K562 (cell line): Measurements from ENCODE around the gene CD34. TPM values are rescaled to one million over a fixed set of nuclear protein-coding genes. Genes with fewer than 3 reads are reported as not detected.

ENCODE experiments used
- ARNT ChIP-seq, 2 experiments: fragments of 450-650 bp; IDR thresholded peaks; 2 replicates each; pipeline ENCODE4 v1.6.1; 2016; ENCODE audit warnings: mild to moderate bottlenecking in 1 of 2
- DDX20 ChIP-seq: fragments of 450-650 bp; IDR thresholded peaks from 2 replicates; pipeline ENCODE4 v1.6.1; 2016; ENCODE audit warnings: missing genetic modification characterization, low read depth, mild to moderate bottlenecking, missing compliant biosample characterization, moderate library complexity
- ETV5 ChIP-seq: sonication (generic); formaldehyde crosslinking; IDR thresholded peaks from 2 replicates; pipeline ENCODE4 v1.4.0; 2020; ENCODE audit warnings: low read depth, mild to moderate bottlenecking, missing genetic modification reagents
- FOSL1 ChIP-seq: fragments of 200-800 bp; sonication (Bioruptor generic); conservative IDR thresholded peaks from 2 replicates; pipeline ENCODE4 v1.6.1; 2016; ENCODE audit warnings: missing genetic modification characterization, missing compliant biosample characterization
- GABPB1 ChIP-seq: sonication (generic); formaldehyde crosslinking; IDR thresholded peaks from 2 replicates; pipeline ENCODE4 v1.8.0; 2022; ENCODE audit warnings: mild to moderate bottlenecking, missing genetic modification reagents
- GATA2 ChIP-seq: sonication (generic); formaldehyde crosslinking; IDR thresholded peaks from 2 replicates; pipeline ENCODE4 v1.4.0; 2020; ENCODE audit warnings: mild to moderate bottlenecking, missing genetic modification reagents
- HMG20A ChIP-seq: fragments of 450-650 bp; formaldehyde crosslinking; conservative IDR thresholded peaks from 2 replicates; pipeline ENCODE4 v1.4.0; 2020; ENCODE audit warnings: mild to moderate bottlenecking, mixed read lengths
- KDM1A ChIP-seq, 2 experiments: fragments of 450-650 bp; IDR thresholded peaks; 2 replicates each; pipeline ENCODE4 v1.6.1; 2016; ENCODE audit warnings: mild to moderate bottlenecking in 2 of 2
- KLF6 ChIP-seq: fragments of 250-450 bp; sonication (Bioruptor Pico); IDR thresholded peaks from 2 replicates; pipeline ENCODE4 v1.4.0; 2020; ENCODE audit warnings: mild to moderate bottlenecking, moderate library complexity, borderline replicate concordance
- MAZ ChIP-seq, 2 experiments: fragments of 450-650 bp in 1 of 2; sonication (generic) in 1 of 2; formaldehyde crosslinking; IDR thresholded peaks in 1 of 2; conservative IDR thresholded peaks in 1 of 2; 2 replicates each; pipeline versions ENCODE4 v1.4.0 to v1.5.0; 2020; ENCODE audit warnings: mild to moderate bottlenecking in 1 of 2, missing genetic modification reagents in 1 of 2
- MEIS2 ChIP-seq: fragments of 450-650 bp; IDR thresholded peaks from 2 replicates; pipeline ENCODE4 v1.6.1; 2014; ENCODE audit warnings: mild to moderate bottlenecking; ENCODE audit not compliant: partially characterized antibody
- NFIC ChIP-seq: fragments of 450-650 bp; IDR thresholded peaks from 2 replicates; pipeline ENCODE4 v1.6.1; 2017; ENCODE audit warnings: mild to moderate bottlenecking, inconsistent platforms
- NR2C2 ChIP-seq, 2 experiments: fragments of 200-800 bp in 1 of 2; sonication (Bioruptor generic) in 1 of 2; sonication (generic) in 1 of 2; formaldehyde crosslinking in 1 of 2; IDR thresholded peaks; 2 replicates each; pipeline versions ENCODE4 v1.6.1 to v1.8.0; 2016 to 2022; ENCODE audit warnings: mild to moderate bottlenecking in 1 of 2, missing compliant biosample characterization in 1 of 2, missing genetic modification characterization in 1 of 2, missing genetic modification reagents in 1 of 2
- NR3C1 ChIP-seq: sonication (generic); formaldehyde crosslinking; IDR thresholded peaks from 2 replicates; pipeline ENCODE4 v1.8.1; 2022; ENCODE audit warnings: missing genetic modification reagents
- NRF1 ChIP-seq, 2 experiments: fragments of 450-650 bp; IDR thresholded peaks in 1 of 2; conservative IDR thresholded peaks in 1 of 2; 2 replicates each; pipeline ENCODE4 v1.6.1; 2014; ENCODE audit warnings: mild to moderate bottlenecking in 2 of 2
- PHF21A ChIP-seq: fragments of 450-650 bp; IDR thresholded peaks from 2 replicates; pipeline ENCODE4 v1.6.1; 2017; ENCODE audit warnings: low read depth, borderline replicate concordance
- PRDM10 ChIP-seq: fragments of 450-650 bp; IDR thresholded peaks from 2 replicates; pipeline ENCODE4 v1.6.1; 2018; ENCODE audit not compliant: partially characterized antibody
- RB1 ChIP-seq: fragments of 450-650 bp; IDR thresholded peaks from 2 replicates; pipeline ENCODE4 v1.6.1; 2017; ENCODE audit warnings: low read depth, mild to moderate bottlenecking
- SMARCE1 ChIP-seq: fragments of 450-650 bp; IDR thresholded peaks from 2 replicates; pipeline ENCODE4 v1.7.1; 2016; ENCODE audit warnings: mild to moderate bottlenecking
- SREBF1 ChIP-seq: fragments of 150-350 bp; IDR thresholded peaks from 2 replicates; pipeline ENCODE4 v1.6.1; 2014; ENCODE audit warnings: antibody characterized with exemption, low read depth, low read length, borderline replicate concordance
- ZBTB26 ChIP-seq: fragments of 450-650 bp; formaldehyde crosslinking; IDR thresholded peaks from 2 replicates; pipeline ENCODE4 v1.4.0; 2022; ENCODE audit warnings: missing genetic modification characterization
- ZFX ChIP-seq: sonication (generic); formaldehyde crosslinking; IDR thresholded peaks from 2 replicates; pipeline ENCODE4 v1.8.0; 2022; ENCODE audit warnings: mild to moderate bottlenecking, missing genetic modification reagents, moderate library complexity
- ZNF277 ChIP-seq: fragments of 250-450 bp; sonication (Bioruptor Pico); IDR thresholded peaks from 2 replicates; pipeline ENCODE4 v1.8.0; 2022; ENCODE audit warnings: inconsistent platforms, mild to moderate bottlenecking, moderate library complexity, borderline replicate concordance
- polyA plus RNA-seq, 8 experiments: library from polyadenylated mRNA; depleted of rRNA in 4 of 8; stranded (reverse) in 5 of 8; unstranded in 3 of 8; fragments of >200 nt; fragmentation: Nextera tagmentation in 2 of 8; fragmentation: Illumina TruSeq in 1 of 8; extraction: Ambion mirVana in 2 of 8; extraction: Trizol in 1 of 8; gene quantifications; 2 replicates each; pipeline versions ENCODE4 v1.2.1 to v1.2.3, GENCODE V29; 2011 to 2014; ENCODE audit warnings: inconsistent platforms in 1 of 8, missing spikeins in 1 of 8
- total RNA-seq, 7 experiments: library from RNA; depleted of rRNA in 6 of 7; stranded (reverse); fragments of >200 nt in 6 of 7; fragmentation: Illumina TruSeq in 2 of 7; extraction: Trizol in 2 of 7; gene quantifications; 2 replicates each; pipeline versions ENCODE4 v1.2.1 to v1.2.3, GENCODE V29; 2011 to 2021; ENCODE audit warnings: low replicate concordance in 1 of 7

The CD34 gene
- total and polyA plus RNA-seq, 9 of the 15 experiments (the other 6 are each of a cell fraction or from before 2014, with no cell fraction given) = not detected

- TF ChIP-seq FOSL1 (0 out of 2 replicates have a peak, but pooled peaks have one; percentile 19), MEIS2 (peak; percentile 94), KDM1A (IDR thresholded peaks at IDR 0.05) (peak in 1 of 2 experiments; percentile 8; a peak in 1 of 4 replicates), NRF1 (conservative IDR thresholded peaks at IDR 0.05 in 1 of 2, IDR thresholded peaks at IDR 0.05 in 1 of 2) (peak; percentile 70 to 74), ARNT (IDR thresholded peaks at IDR 0.05) (0 out of 4 replicates have a peak, but pooled peaks of 1 of the 2 experiments have one; percentile 38), RB1 (peak; percentile 57; the same call in 1 of the 2 replicates), NR2C2 (CRISPR knock-in tag; IDR thresholded peaks at IDR 0.05) (no peak), NR2C2 (tag; IDR thresholded peaks at IDR 0.05) (no peak), NR3C1 (CRISPR knock-in tag) (no peak), ZFX (CRISPR knock-in tag) (no peak), HMG20A (CRISPR knock-in tag) (no peak; the same call in 1 of the 2 replicates), GATA2 (peak; percentile 87), MAZ (CRISPR knock-in tag; conservative IDR thresholded peaks at IDR 0.05 in 1 of 2, IDR thresholded peaks at IDR 0.05 in 1 of 2) (peak; percentile 69 to 71), GABPB1 (CRISPR knock-in tag) (0 out of 2 replicates have a peak, but pooled peaks have one; percentile 33), PRDM10 (peak; percentile 90), ETV5 (CRISPR knock-in tag) (peak; percentile 89), PHF21A (peak; percentile 73; the same call in 1 of the 2 replicates), NFIC (peak; percentile 19; the same call in 1 of the 2 replicates), ZBTB26 (CRISPR knock-in tag) (no peak), ZNF277 (CRISPR knock-in tag) (no peak), SREBF1 (no peak), DDX20 (no peak), SMARCE1 (peak; percentile 83), KLF6 (CRISPR knock-in tag) (0 out of 2 replicates have a peak, but pooled peaks have one; percentile 11)
Measured at GRCh38 chr1:207923561-207923960, 12.6 kb upstream of the CD34 start (continued).
